Activated naive CD8-positive, alpha-beta T cell treated with anti-CD3 and anti-CD28 coated beads for 36 hours (primary cell): ENCODE data around the gene RTN3. TPM values are rescaled to one million over a fixed set of nuclear protein-coding genes. Genes with fewer than 3 reads are reported as not detected.

Experiments used
- DNase-seq: peaks from one replicate; pipeline ENCODE4 v3.0.0; 2021
- H3K27ac Mint-ChIP-seq: one replicate; pipeline ENCODE4 v1.8.0; 2022; ENCODE audit warnings: mild to moderate bottlenecking, moderate library complexity, mixed read lengths
- H3K27me3 Mint-ChIP-seq: one replicate; pipeline ENCODE4 v1.8.0; 2022; ENCODE audit warnings: mild to moderate bottlenecking, mixed read lengths
- H3K36me3 Mint-ChIP-seq: one replicate; pipeline ENCODE4 v1.8.0; 2021; ENCODE audit warnings: mild to moderate bottlenecking, mixed read lengths
- H3K4me1 Mint-ChIP-seq: one replicate; pipeline ENCODE4 v1.8.0; 2021; ENCODE audit warnings: mixed read lengths
- H3K4me3 Mint-ChIP-seq: one replicate; pipeline ENCODE4 v1.8.0; 2022; ENCODE audit warnings: mild to moderate bottlenecking, moderate library complexity, mixed read lengths
- H3K9me3 Mint-ChIP-seq: one replicate; pipeline ENCODE4 v1.8.0; 2022; ENCODE audit warnings: mixed read lengths
- total RNA-seq, 2 experiments: library from RNA; stranded (reverse); gene quantifications; one replicate each; pipeline ENCODE4 v1.2.3, GENCODE V29; 2021

Gene RTN3
- total RNA-seq, 2 experiments from 2014 or later = 30.4 to 33.5 TPM

- no peaks in the 10 kb centered on the region for H3K36me3 Mint-ChIP-seq
- no peaks in the 10 kb centered on the region for H3K4me1 Mint-ChIP-seq
- H3K9me3 Mint-ChIP-seq = no peaks in the 10 kb centered on the region
- no peaks in the 10 kb centered on the region for H3K27me3 Mint-ChIP-seq
- no peak for DNase-seq
- no peak overlapping the region for H3K27ac Mint-ChIP-seq
- H3K4me3 Mint-ChIP-seq = no peak overlapping the region
These were observed 65.7 kb downstream of the RTN3 start for GRCh38 chr11:63747011-63747410.

GRCh38 chr11:63749624-63750023 lies 68.3 kb downstream of the RTN3 start:
- Mint-ChIP-seq H3K27ac (no peak overlapping the region), H3K9me3 (no peaks in the 10 kb centered on the region), H3K36me3 (no peaks in the 10 kb centered on the region), H3K4me3 (no peak overlapping the region), H3K27me3 (no peaks in the 10 kb centered on the region), H3K4me1 (no peaks in the 10 kb centered on the region)
- DNase-seq = no peak

GRCh38 chr11:63756919-63757761 lies 75.8 kb downstream of the RTN3 start:
- Mint-ChIP-seq H3K36me3 (no peaks in the 10 kb centered on the region), H3K27me3 (no peaks in the 10 kb centered on the region), H3K4me3 (no peak overlapping the region), H3K27ac (no peak overlapping the region), H3K4me1 (no peaks in the 10 kb centered on the region), H3K9me3 (no peaks in the 10 kb centered on the region)
- no peak for DNase-seq

- no peaks in the 10 kb centered on the region for H3K9me3 Mint-ChIP-seq
- no peaks in the 10 kb centered on the region for H3K27me3 Mint-ChIP-seq
- H3K4me1 Mint-ChIP-seq = no peaks in the 10 kb centered on the region
- no peak for DNase-seq
- no peak overlapping the region for H3K4me3 Mint-ChIP-seq
- no peaks in the 10 kb centered on the region for H3K36me3 Mint-ChIP-seq
- no peak overlapping the region for H3K27ac Mint-ChIP-seq
These were observed 79.3 kb downstream of the RTN3 start for GRCh38 chr11:63760487-63761079.

- H3K36me3 Mint-ChIP-seq = no peaks in the 10 kb centered on the region
- no peak overlapping the region for H3K4me3 Mint-ChIP-seq
- DNase-seq = no peak
- no peak overlapping the region for H3K27ac Mint-ChIP-seq
- H3K27me3 Mint-ChIP-seq = no peaks in the 10 kb centered on the region
- H3K9me3 Mint-ChIP-seq = no peaks in the 10 kb centered on the region
- H3K4me1 Mint-ChIP-seq = no peaks in the 10 kb centered on the region
These were observed 79.9 kb downstream of the RTN3 start for GRCh38 chr11:63761188-63761587.

- H3K27ac Mint-ChIP-seq = no peak overlapping the region
- no peak for DNase-seq
- no peaks in the 10 kb centered on the region for H3K27me3 Mint-ChIP-seq
- H3K9me3 Mint-ChIP-seq = no peaks in the 10 kb centered on the region
- H3K4me3 Mint-ChIP-seq = no peak overlapping the region
- H3K4me1 Mint-ChIP-seq = peaks cover 2% of the 10 kb centered on the region
- H3K36me3 Mint-ChIP-seq = no peaks in the 10 kb centered on the region
These were observed 80.8 kb downstream of the RTN3 start for GRCh38 chr11:63761931-63762653.

- Mint-ChIP-seq H3K27me3 (no peaks in the 10 kb centered on the region), H3K4me3 (no peak overlapping the region), H3K27ac (no peak overlapping the region), H3K9me3 (no peaks in the 10 kb centered on the region), H3K4me1 (peaks cover 9% of the 10 kb centered on the region), H3K36me3 (no peaks in the 10 kb centered on the region)
- no peak for DNase-seq
These were observed 81.6 kb downstream of the RTN3 start for GRCh38 chr11:63762654-63763495.

GRCh38 chr11:63763496-63764339 lies 82.4 kb downstream of the RTN3 start:
- Mint-ChIP-seq H3K9me3 (no peaks in the 10 kb centered on the region), H3K27ac (no peak overlapping the region), H3K36me3 (no peaks in the 10 kb centered on the region), H3K4me3 (no peak overlapping the region), H3K4me1 (peaks cover 9% of the 10 kb centered on the region), H3K27me3 (no peaks in the 10 kb centered on the region)
- no peak for DNase-seq

- no peak overlapping the region for H3K27ac Mint-ChIP-seq
- no peak overlapping the region for H3K4me3 Mint-ChIP-seq
- no peak for DNase-seq
- no peaks in the 10 kb centered on the region for H3K27me3 Mint-ChIP-seq
- H3K9me3 Mint-ChIP-seq = no peaks in the 10 kb centered on the region
- no peaks in the 10 kb centered on the region for H3K36me3 Mint-ChIP-seq
- peaks cover 9% of the 10 kb centered on the region for H3K4me1 Mint-ChIP-seq
These were observed 83.0 kb downstream of the RTN3 start for GRCh38 chr11:63764340-63764678.

- DNase-seq = no peak
- Mint-ChIP-seq H3K9me3 (no peaks in the 10 kb centered on the region), H3K36me3 (no peaks in the 10 kb centered on the region), H3K27ac (no peak overlapping the region), H3K4me1 (peaks cover 10% of the 10 kb centered on the region), H3K27me3 (peaks cover under 1% of the 10 kb centered on the region), H3K4me3 (no peak overlapping the region)
These were observed 83.7 kb downstream of the RTN3 start for GRCh38 chr11:63764679-63765647.

GRCh38 chr11:63765688-63766241 lies 84.5 kb downstream of the RTN3 start:
- H3K27me3 Mint-ChIP-seq = peaks cover 6% of the 10 kb centered on the region
- H3K9me3 Mint-ChIP-seq = no peaks in the 10 kb centered on the region
- DNase-seq = no peak
- no peak overlapping the region for H3K27ac Mint-ChIP-seq
- H3K36me3 Mint-ChIP-seq = no peaks in the 10 kb centered on the region
- no peak overlapping the region for H3K4me3 Mint-ChIP-seq
- peaks cover 17% of the 10 kb centered on the region for H3K4me1 Mint-ChIP-seq

- Mint-ChIP-seq H3K27me3 (peaks cover 13% of the 10 kb centered on the region), H3K4me1 (peaks cover 22% of the 10 kb centered on the region), H3K9me3 (no peaks in the 10 kb centered on the region), H3K36me3 (no peaks in the 10 kb centered on the region), H3K27ac (no peak overlapping the region), H3K4me3 (peak overlapping the region; percentile 89)
- no peak for DNase-seq
These were observed 85.4 kb downstream of the RTN3 start for GRCh38 chr11:63766531-63767235.

- Mint-ChIP-seq H3K27ac (peak overlapping the region; percentile 82), H3K36me3 (no peaks in the 10 kb centered on the region), H3K27me3 (peaks cover 14% of the 10 kb centered on the region), H3K4me1 (peaks cover 22% of the 10 kb centered on the region), H3K9me3 (no peaks in the 10 kb centered on the region), H3K4me3 (peak overlapping the region; percentile 89)
- DNase-seq = no peak
These were observed 85.9 kb downstream of the RTN3 start for GRCh38 chr11:63767267-63767564.
